DND-41 (cell line): ENCODE measurements around the gene GRID1.

ENCODE experiments used
- ATAC-seq: fragments of 200-7000 bp; cut with Tn5 transposase; 3 replicates; pipeline ENCODE4 v1.9.1; 2021; ENCODE audit warnings: low read depth; ENCODE audit not compliant: insufficient read depth
- DNase-seq: peaks from one replicate; pipeline ENCODE4 v3.0.0-alpha.2; 2020
- H2AFZ ChIP-seq: 2 replicates; pipeline ENCODE4 v1.6.0; 2012; ENCODE audit warnings: low read depth, low read length
- H3K27ac ChIP-seq: 2 replicates; pipeline ENCODE4 v1.5.1; 2012; ENCODE audit warnings: low read length, inconsistent platforms
- H3K27me3 ChIP-seq: fragments of 200-600 bp; sonication (generic); 2 replicates; pipeline ENCODE4 v1.6.0; 2012; ENCODE audit warnings: low read length, mild to moderate bottlenecking, inconsistent platforms; ENCODE audit not compliant: insufficient read depth, poor library complexity
- H3K36me3 ChIP-seq: 2 replicates; pipeline ENCODE4 v1.5.1; 2012; ENCODE audit warnings: low read length, inconsistent platforms; ENCODE audit not compliant: insufficient read depth
- H3K4me1 ChIP-seq: 2 replicates; pipeline ENCODE4 v1.5.1; 2012; ENCODE audit warnings: mild to moderate bottlenecking, low read length; ENCODE audit not compliant: insufficient read depth
- H3K4me2 ChIP-seq: 2 replicates; pipeline ENCODE4 v1.6.0; 2012; ENCODE audit warnings: mild to moderate bottlenecking, moderate library complexity, low read length, inconsistent platforms; ENCODE audit not compliant: insufficient read depth
- H3K4me3 ChIP-seq, 2 experiments: fragments of 200-600 bp in 1 of 2; shearing (Covaris generic) in 1 of 2; 2 replicates each; pipeline ENCODE4 v1.5.1; 2012 to 2016; ENCODE audit warnings: inconsistent platforms in 2 of 2, low read length in 2 of 2, mild to moderate bottlenecking in 2 of 2, low read depth in 1 of 2, moderate library complexity in 1 of 2
- H3K79me2 ChIP-seq: 2 replicates; pipeline ENCODE4 v1.6.0; 2012; ENCODE audit warnings: low read length, inconsistent platforms; ENCODE audit not compliant: insufficient read depth
- H3K9ac ChIP-seq: 2 replicates; pipeline ENCODE4 v1.6.0; 2012; ENCODE audit warnings: low read depth, mild to moderate bottlenecking, inconsistent platforms, low read length, moderate library complexity
- H3K9me3 ChIP-seq: 2 replicates; pipeline ENCODE4 v1.5.1; 2012; ENCODE audit warnings: low read length, moderate library complexity, mild to moderate bottlenecking, inconsistent platforms; ENCODE audit not compliant: insufficient read depth, severe bottlenecking
- H4K20me1 ChIP-seq: 2 replicates; pipeline ENCODE4 v1.6.0; 2012; ENCODE audit warnings: low read length; ENCODE audit not compliant: insufficient read depth
- EZH2 ChIP-seq: IDR thresholded peaks from 3 replicates; pipeline ENCODE4 v1.6.1; 2012; ENCODE audit warnings: borderline replicate concordance, low read depth, mild to moderate bottlenecking, moderate library complexity, low read length, inconsistent platforms; ENCODE audit not compliant: severe bottlenecking
- TF ChIP-seq, protein P1 (sequence below): IDR thresholded peaks from 2 replicates; pipeline ENCODE4 v1.5.1; 2012; ENCODE audit warnings: borderline replicate concordance, low read length, moderate library complexity, mild to moderate bottlenecking; ENCODE audit not compliant: poor library complexity, severe bottlenecking; ENCODE audit errors: extremely low read depth

The GRID1 gene

GRCh38 chr10:86187499-86188239, 178.9 kb downstream of the GRID1 start:
- H2AFZ ChIP-seq, result no peak overlapping the region

DNA sequence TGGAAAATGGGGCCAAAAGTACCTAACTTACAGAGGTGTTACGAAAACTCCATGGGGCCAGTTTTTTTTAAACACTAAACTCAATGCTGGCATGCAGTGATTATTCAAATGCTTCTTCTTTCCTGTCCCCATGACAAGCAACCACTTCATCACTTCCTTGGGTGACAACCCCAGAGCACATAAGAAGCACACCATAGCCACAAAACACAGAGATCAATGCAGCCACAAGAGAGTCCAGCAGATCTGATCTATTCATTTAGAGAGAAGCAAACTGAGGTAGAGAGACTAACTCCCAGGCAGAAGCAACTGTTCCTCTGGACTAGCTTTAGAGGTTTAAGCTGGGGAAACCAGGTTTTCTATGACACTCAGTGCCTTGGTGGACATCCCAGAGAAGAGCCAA, 180.0 kb downstream of the GRID1 start:
- H3K4me3 ChIP-seq, result no peak overlapping the region
- no peaks in the 10 kb centered on the region for H3K27me3 ChIP-seq
- no peaks in the 10 kb centered on the region for H4K20me1 ChIP-seq
- DNase-seq, result no peak
- no peaks in the 10 kb centered on the region for H3K36me3 ChIP-seq
- no peak for ATAC-seq
- H3K27ac ChIP-seq, result no peak overlapping the region
- no peak overlapping the region for H3K4me2 ChIP-seq
- H3K9me3 ChIP-seq, result no peaks in the 10 kb centered on the region
- TF ChIP-seq, protein P1, sequence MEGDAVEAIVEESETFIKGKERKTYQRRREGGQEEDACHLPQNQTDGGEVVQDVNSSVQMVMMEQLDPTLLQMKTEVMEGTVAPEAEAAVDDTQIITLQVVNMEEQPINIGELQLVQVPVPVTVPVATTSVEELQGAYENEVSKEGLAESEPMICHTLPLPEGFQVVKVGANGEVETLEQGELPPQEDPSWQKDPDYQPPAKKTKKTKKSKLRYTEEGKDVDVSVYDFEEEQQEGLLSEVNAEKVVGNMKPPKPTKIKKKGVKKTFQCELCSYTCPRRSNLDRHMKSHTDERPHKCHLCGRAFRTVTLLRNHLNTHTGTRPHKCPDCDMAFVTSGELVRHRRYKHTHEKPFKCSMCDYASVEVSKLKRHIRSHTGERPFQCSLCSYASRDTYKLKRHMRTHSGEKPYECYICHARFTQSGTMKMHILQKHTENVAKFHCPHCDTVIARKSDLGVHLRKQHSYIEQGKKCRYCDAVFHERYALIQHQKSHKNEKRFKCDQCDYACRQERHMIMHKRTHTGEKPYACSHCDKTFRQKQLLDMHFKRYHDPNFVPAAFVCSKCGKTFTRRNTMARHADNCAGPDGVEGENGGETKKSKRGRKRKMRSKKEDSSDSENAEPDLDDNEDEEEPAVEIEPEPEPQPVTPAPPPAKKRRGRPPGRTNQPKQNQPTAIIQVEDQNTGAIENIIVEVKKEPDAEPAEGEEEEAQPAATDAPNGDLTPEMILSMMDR, result no peak
- TF ChIP-seq EZH2, result no peak
- no peak overlapping the region for H3K9ac ChIP-seq
- H2AFZ ChIP-seq, result no peak overlapping the region
- H3K79me2 ChIP-seq, result no peaks in the 10 kb centered on the region
- H3K4me1 ChIP-seq, result no peaks in the 10 kb centered on the region

More at GRCh38 chr10:86187499-86188239, 178.9 kb downstream of the GRID1 start:
- H3K4me1 ChIP-seq, result no peaks in the 10 kb centered on the region
- ATAC-seq (no peak), DNase-seq (no peak)
- no peak overlapping the region for H3K4me3 ChIP-seq
- no peaks in the 10 kb centered on the region for H3K9me3 ChIP-seq
- no peak overlapping the region for H3K9ac ChIP-seq
- H3K27ac ChIP-seq, result no peak overlapping the region
- no peaks in the 10 kb centered on the region for H4K20me1 ChIP-seq
- no peaks in the 10 kb centered on the region for H3K36me3 ChIP-seq
- H3K4me2 ChIP-seq, result no peak overlapping the region
- no peaks in the 10 kb centered on the region for H3K79me2 ChIP-seq
- no peaks in the 10 kb centered on the region for H3K27me3 ChIP-seq
- TF ChIP-seq, protein P1, result no peak
- TF ChIP-seq EZH2, result no peak

DNA sequence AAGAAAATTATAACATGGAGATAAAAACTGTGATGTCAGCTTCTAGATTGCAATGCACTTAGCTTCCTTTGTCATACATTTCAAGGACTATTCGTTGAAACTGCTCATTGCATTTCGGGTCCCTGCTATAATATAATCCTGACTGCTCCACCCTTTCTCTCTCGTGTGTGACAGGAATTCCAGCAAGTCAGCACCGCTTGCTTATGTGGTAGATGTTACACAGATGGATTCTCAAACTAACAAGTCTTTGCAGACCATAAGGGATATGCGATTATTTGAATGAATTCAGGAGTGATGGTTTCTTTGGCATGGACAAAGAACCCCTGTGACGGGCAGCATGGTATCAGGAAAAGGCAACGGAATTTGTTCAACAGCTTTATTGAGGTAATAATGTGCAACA, 184.0 kb downstream of the GRID1 start:
- no peak overlapping the region for H3K9ac ChIP-seq
- H3K9me3 ChIP-seq, result no peaks in the 10 kb centered on the region
- no peaks in the 10 kb centered on the region for H3K79me2 ChIP-seq
- no peaks in the 10 kb centered on the region for H3K36me3 ChIP-seq
- no peak for DNase-seq
- H3K4me1 ChIP-seq, result no peaks in the 10 kb centered on the region
- H3K27me3 ChIP-seq, result no peaks in the 10 kb centered on the region
- TF ChIP-seq, protein P1, result no peak
- no peak for TF ChIP-seq EZH2
- H3K4me3 ChIP-seq, result no peak overlapping the region
- ATAC-seq, result no peak
- H2AFZ ChIP-seq, result no peak overlapping the region
- no peak overlapping the region for H3K4me2 ChIP-seq
- 0 out of 2 replicates have a peak, but pooled peaks cover 3% of the 10 kb centered on the region for H4K20me1 ChIP-seq
- H3K27ac ChIP-seq, result no peak overlapping the region
